ENCODE data around the gene TUT7.

DNA sequence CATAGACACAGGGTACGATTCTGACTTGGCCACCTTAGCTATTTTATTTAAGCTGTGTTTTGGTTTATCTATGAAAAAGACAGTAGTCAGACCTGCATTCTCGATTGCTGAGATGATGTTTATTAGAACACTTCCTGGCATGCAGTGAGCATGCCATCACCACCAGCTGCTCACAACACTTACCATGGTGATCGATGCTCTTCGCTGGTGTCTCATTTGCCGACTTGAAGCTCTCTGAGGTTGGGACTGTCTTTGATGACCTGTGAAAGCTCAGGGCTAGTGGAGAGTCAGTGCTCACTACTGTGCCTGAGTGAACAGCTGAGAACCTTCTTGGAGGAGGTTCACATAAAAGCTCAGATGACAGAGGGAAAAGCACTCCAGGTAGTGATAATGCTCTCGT, 90.3 kb downstream of the TUT7 start:
- TF ChIP-seq, protein P1, sequence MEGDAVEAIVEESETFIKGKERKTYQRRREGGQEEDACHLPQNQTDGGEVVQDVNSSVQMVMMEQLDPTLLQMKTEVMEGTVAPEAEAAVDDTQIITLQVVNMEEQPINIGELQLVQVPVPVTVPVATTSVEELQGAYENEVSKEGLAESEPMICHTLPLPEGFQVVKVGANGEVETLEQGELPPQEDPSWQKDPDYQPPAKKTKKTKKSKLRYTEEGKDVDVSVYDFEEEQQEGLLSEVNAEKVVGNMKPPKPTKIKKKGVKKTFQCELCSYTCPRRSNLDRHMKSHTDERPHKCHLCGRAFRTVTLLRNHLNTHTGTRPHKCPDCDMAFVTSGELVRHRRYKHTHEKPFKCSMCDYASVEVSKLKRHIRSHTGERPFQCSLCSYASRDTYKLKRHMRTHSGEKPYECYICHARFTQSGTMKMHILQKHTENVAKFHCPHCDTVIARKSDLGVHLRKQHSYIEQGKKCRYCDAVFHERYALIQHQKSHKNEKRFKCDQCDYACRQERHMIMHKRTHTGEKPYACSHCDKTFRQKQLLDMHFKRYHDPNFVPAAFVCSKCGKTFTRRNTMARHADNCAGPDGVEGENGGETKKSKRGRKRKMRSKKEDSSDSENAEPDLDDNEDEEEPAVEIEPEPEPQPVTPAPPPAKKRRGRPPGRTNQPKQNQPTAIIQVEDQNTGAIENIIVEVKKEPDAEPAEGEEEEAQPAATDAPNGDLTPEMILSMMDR (IDR thresholded peaks at IDR 0.05; ENCODE audit: insufficient read depth, low read length, poor library complexity, severe bottlenecking): no peak
- TF ChIP-seq EZH2phosphoT487 (conservative IDR thresholded peaks at IDR 0.05; ENCODE audit: low read length): no peak

All from SU-DHL-6 (cell line).